HG02973 (cell line): ENCODE data around the gene HAO1.
"Not testable (repeated sequence)": the region's sequence is repeated elsewhere in the genome, so short reads cannot be mapped to it uniquely, and the experiment has no call there.

Experiments
- ATAC-seq: cut with Tn5 transposase; IDR thresholded peaks from one replicate; pipeline ENCODE4 v1.9.1; 2021; ENCODE audit warnings: moderate library complexity; ENCODE audit not compliant: unreplicated experiment

Gene HAO1

DNA sequence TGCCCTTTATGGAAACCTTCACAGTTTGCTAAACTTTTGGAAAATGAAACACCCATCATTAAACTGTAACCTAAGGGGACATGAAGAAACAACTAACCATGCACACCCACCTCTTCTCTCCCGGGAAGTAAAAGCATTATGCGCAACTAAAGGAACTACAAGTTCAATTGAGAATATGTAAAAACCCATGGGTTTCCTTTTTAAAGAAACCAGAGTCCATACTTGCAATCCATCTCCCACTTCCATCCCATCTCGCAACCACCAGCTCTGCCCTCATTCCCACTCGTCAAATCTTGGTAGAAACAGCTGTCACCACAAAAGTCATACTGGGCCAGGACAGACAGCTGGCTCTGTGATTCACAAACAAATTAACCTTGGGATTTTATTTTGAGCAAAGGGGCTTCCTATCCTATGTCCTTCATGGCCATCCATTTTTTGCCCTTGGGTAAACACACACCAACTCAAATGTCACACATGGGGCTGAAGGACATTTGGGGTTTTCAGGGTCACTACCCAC lies 81.5 kb downstream of the HAO1 start:
- ATAC-seq, result no peak

DNA sequence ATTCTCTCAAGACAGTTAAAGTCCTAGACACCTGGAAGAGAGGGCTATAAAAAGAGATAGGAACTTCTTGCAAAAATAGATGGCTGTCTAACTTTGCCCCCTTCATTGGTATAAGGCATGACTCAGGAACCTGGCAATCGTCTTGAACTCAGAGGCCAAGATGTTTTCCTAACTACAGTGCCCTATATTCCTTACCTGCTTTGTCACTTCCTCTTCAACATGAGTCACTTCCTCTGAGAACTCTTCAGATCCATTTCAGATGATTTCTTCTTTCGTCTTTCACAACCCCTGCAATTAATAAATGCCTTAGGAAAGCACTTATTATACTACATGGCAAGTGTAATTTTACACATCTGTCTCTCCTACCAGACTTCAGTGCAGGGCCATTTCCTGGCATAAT lies 83.5 kb downstream of the HAO1 start:
- no peak for ATAC-seq

DNA sequence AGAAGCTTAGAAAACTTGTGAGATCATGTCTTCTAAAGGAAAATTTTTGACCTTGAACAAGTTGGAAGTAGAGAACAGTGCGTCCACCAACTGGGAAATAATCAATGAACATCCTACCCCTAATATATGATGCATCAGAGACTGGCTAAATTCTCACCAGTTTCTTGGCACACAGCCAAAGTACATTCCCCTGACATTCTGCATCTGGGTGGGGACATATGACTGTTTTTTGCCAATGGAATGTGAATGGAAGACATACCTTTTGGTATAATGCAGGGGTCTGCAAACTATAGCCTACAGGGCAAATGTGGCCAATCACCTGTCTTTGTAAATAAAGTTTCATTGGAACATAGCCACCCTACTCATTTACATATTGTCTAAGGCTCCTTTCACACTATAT lies 84.7 kb downstream of the HAO1 start:
- no peak for ATAC-seq

DNA sequence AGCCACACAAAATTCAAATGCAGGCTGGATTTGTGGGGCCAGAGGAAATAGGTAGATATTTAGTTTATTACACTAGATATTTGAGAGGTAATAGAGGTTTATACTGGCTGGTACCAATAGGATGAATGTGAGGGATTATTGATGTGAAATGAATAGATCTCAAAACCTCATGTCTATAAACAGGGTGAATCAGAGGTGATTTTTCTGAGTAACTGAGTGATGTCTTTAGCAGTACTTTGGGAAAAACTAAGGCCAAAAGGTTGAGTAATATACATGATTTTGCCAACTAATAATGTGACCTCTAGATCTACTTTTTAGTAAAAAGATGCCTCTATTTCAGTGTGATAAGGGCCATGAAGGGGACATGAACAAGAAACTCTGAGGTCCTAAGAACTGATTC lies 86.8 kb downstream of the HAO1 start:
- ATAC-seq, result no peak

DNA sequence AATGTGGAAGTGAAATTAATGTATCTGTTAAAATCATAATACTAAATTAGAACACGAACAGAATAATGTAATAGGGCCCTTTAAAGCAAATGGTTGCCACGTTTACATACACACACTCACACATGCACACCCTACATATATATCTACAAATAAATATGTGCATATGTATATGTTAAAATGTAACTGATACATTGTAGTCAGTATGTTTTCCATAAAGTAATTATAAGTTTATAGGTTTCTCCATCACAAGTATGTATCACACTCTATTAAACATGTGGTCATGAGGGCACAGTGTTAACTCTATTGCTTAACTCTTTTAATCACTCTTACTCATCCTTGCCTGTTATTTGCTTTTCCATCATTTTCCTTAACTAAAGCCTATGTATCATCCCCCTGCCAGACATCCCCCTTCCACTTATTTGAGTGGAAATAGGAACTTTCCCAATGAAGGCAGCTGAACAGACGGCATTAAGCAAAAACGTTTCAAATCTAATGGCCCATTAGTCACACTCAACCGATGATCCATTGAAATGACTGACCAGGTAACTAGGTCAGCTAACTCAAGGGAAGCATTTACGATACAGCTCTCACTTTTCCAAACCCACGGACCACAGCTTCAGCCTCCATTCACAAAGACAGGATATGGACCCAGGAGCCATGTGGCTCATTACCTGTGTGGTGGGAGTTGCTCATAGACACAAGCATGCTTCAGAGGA lies 89.3 kb downstream of the HAO1 start:
- ATAC-seq, result no peak

DNA sequence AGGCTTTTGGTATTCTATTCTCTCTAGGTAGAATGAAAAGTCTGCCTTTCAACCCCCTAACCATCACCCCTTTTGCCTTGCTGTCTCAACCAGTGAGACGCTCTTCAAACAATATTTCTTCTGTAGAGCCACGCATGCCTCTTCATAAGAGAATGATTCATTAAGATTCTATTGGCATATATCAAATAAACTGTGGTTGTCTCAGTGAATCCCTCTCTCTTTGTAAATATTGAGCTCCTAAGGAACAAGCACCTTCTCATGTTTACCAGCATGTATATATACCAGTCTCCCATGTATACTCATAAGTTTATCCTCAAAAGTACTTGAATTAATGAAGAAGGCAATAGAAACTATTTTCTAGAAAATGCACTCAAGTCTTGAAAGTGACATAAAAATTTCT lies 90.6 kb downstream of the HAO1 start:
- no peak for ATAC-seq

DNA sequence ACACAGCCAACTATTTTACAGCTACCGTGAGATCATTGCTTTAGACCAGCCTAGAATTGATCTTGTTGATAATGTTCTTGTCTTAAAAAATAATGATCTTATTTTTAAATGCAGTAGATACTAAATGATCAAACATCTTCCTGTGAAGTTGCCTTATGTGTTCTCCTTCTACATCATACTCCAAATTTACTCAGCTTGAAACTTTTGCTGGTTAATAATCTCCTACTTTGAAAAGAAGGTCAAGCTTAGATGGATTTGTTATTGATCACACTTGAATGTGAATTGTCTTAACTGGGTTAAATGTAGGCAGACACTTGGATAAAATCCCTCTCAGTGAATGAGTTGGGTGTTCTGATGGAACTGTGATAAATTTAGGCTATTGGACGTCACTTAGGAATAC lies 91.9 kb downstream of the HAO1 start:
- ATAC-seq, result no peak

DNA sequence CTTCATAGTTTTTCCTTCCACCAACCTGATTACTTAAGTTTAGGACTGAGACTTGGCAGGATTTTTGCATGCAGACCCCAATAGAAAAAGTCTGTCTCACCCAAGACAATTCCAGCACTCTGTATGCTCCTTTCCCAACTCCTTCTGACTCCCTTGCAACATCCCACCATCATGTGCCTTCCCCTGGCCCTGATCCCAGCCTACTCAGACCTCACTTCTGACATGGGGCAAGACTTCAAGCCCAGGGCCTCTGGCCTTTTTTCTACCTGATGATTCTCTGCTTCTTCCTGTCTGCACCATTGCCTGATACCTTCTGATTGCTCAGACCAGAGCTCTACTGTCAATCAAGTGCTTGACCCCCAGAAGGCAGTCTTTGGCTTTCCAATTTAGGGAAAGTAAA lies 96.6 kb downstream of the HAO1 start:
- no peak for ATAC-seq

DNA sequence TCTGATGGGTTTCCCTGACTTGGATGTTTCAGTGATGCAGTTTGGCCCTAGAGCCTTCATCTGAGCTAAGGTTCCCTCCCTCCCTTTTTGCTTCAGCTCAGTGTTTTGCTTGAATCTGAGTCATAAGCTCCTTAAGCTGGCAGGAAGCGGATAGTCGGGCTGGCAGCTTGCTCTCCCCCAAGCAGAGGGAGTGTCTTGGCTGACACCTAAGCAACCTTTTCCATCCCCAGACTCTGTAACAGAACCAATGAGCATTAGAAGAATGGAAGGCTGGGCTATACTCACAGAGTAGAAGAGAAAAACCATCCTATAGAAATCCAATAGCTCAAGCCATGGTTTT lies 98.3 kb downstream of the HAO1 start:
- ATAC-seq, result no peak

DNA sequence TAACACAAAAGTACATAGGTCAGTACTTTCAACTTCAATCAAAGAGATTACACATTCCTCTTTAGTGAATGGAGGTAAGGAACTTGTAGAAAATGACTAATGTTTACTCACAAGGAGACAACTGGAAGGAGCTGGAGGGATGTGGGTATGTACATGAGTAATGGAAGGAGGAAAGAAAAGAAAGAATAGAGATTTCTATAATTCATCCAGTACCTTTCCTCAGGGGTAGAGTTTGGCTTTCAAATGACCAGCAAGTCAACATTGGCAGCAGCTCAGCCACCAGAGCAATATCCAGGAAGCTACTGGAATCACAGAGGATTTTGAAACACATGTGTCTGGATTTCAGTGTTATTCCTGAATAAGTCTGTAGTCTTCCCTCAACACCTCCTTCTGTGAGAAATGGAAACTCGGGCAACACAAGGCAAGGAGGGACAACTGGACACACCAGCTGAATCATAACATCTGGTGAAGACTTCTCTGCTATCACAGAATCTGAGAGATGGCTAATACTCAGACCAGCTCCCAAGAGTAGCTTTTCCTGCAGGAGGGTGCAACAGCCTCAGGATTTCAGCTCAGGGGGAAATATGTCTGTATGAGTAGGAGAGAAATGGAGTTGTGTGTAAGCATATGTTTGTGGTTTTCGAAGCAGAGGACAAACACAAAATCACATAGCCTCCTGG lies 98.8 kb downstream of the HAO1 start:
- no peak for ATAC-seq

DNA sequence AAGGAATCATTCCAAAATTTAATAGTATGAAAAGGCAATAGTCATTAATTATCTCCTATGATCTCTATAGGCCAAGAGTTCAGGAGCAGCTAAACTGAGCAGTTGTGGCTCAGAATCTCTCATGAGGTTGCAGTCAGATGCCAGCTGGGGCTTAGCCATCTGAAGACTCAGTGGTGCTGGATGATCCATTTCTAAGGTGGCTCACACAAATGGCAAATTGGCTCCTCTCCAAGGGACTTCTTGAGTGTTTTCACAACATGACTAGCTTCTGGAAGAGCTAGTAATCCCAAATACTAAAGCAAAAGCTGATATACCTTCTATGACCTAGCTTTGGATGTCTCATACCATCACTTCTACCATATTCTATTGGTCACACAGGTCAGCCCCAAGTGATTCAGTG lies 104.2 kb downstream of the HAO1 start:
- no peak for ATAC-seq

DNA sequence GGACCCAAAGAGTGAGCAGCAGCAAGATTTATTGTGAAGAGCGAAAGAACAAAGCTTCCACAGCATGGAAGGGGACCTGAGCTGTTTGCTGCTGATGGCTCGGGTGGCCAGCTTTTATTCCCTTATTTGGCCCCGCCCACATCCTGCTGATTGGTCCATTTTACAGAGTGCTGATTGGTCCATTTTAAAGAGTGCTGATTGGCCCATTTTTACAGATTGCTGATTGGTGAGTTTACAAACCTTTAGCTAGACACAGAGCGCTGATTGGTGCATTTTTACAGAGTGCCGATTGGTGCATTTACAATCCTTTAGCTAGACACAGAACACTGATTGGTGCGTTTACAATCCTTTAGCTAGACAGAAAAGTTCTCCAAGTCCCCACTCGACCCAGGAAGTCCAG lies 105.8 kb downstream of the HAO1 start:
- ATAC-seq, result not testable (repeated sequence)
